CD14-positive monocyte (primary cell): ENCODE measurements around the gene TICAM1. TPM values are rescaled to one million over a fixed set of nuclear protein-coding genes. Genes with fewer than 3 reads are reported as not detected.
"Not testable (repeated sequence)": the region's sequence is repeated elsewhere in the genome, so short reads cannot be mapped to it uniquely, and the experiment has no call there.

Experiments used
- DNase-seq, 3 donors: peaks; one replicate each; pipeline ENCODE4 v3.0.0-alpha.2; 2011 to 2022
- H2AFZ ChIP-seq: 2 replicates; pipeline ENCODE4 v1.6.0; 2012; ENCODE audit warnings: mild to moderate bottlenecking, low read depth, low read length, inconsistent platforms; ENCODE audit not compliant: insufficient read depth, poor library complexity, severe bottlenecking
- H3K27ac ChIP-seq, 2 donors: 1 replicate in 1 of 2; 2 replicates in 1 of 2; pipeline ENCODE4 v1.5.1; 2012 to 2013; ENCODE audit warnings: low read length in 2 of 2, control low read depth in 1 of 2, inconsistent platforms in 1 of 2, low read depth in 1 of 2, mild to moderate bottlenecking in 1 of 2
- H3K27me3 ChIP-seq, 2 donors: one replicate each; pipeline versions ENCODE4 v1.6.0 to v1.6.1; 2011 to 2013; ENCODE audit warnings: low read length in 2 of 2; ENCODE audit not compliant: control insufficient read depth in 2 of 2, insufficient read depth in 2 of 2
- H3K36me3 ChIP-seq, 2 donors: replicated peaks in 1 of 2; 1 replicate in 1 of 2; 2 replicates in 1 of 2; pipeline versions ENCODE4 v1.5.1 to v1.6.1; 2012 to 2013; ENCODE audit warnings: low read length in 2 of 2, control low read depth in 1 of 2, inconsistent platforms in 1 of 2, mild to moderate bottlenecking in 1 of 2; ENCODE audit not compliant: insufficient read depth in 2 of 2, control insufficient read depth in 1 of 2
- H3K4me1 ChIP-seq, 2 donors: 1 replicate in 1 of 2; 2 replicates in 1 of 2; pipeline versions ENCODE4 v1.5.1 to v1.6.1; 2012 to 2013; ENCODE audit warnings: low read length in 2 of 2, control low read depth in 1 of 2, inconsistent platforms in 1 of 2, mild to moderate bottlenecking in 1 of 2, moderate library complexity in 1 of 2; ENCODE audit not compliant: insufficient read depth in 2 of 2, control insufficient read depth in 1 of 2
- H3K4me2 ChIP-seq: replicated peaks from 2 replicates; pipeline ENCODE3; 2012; ENCODE audit warnings: low read length, moderate library complexity, mild to moderate bottlenecking; ENCODE audit not compliant: poor library complexity, severe bottlenecking; ENCODE audit errors: extremely low read depth
- H3K4me3 ChIP-seq, 3 experiments: fragments of 200-600 bp in 1 of 3; sonication (generic) in 1 of 3; replicated peaks in 1 of 3; 1 replicate in 2 of 3; 2 replicates in 1 of 3; pipeline ENCODE4 v1.5.1; 2011 to 2013; ENCODE audit warnings: low read length in 3 of 3, mild to moderate bottlenecking in 3 of 3, control low read depth in 2 of 3, low read depth in 2 of 3, inconsistent platforms in 1 of 3, moderate library complexity in 1 of 3
- H3K79me2 ChIP-seq: 2 replicates; pipeline ENCODE4 v1.6.0; 2012; ENCODE audit warnings: mild to moderate bottlenecking, control low read depth, inconsistent platforms, low read length, moderate library complexity; ENCODE audit not compliant: insufficient read depth
- H3K9ac ChIP-seq: 2 replicates; pipeline ENCODE4 v1.6.0; 2017; ENCODE audit warnings: low read length, mild to moderate bottlenecking; ENCODE audit not compliant: insufficient read depth, poor library complexity, severe bottlenecking
- H3K9me3 ChIP-seq, 2 donors: replicated peaks in 1 of 2; 1 replicate in 1 of 2; 2 replicates in 1 of 2; pipeline versions ENCODE4 v1.5.1 to v1.6.1; 2012 to 2013; ENCODE audit warnings: low read length in 2 of 2, control low read depth in 1 of 2; ENCODE audit not compliant: control insufficient read depth in 1 of 2, insufficient read depth in 1 of 2
- H4K20me1 ChIP-seq: 2 replicates; pipeline ENCODE4 v1.6.0; 2012; ENCODE audit warnings: mild to moderate bottlenecking, low read length, control low read depth, moderate library complexity; ENCODE audit not compliant: insufficient read depth
- H3K27ac Mint-ChIP-seq, 7 donors: one replicate each; pipeline ENCODE4 v1.8.0; 2020; ENCODE audit warnings: mild to moderate bottlenecking in 7 of 7, mixed read lengths in 7 of 7, moderate library complexity in 6 of 7, inconsistent platforms in 2 of 7
- H3K27me3 Mint-ChIP-seq, 3 donors: one replicate each; pipeline ENCODE4 v1.8.0; 2021 to 2022; ENCODE audit warnings: low read depth in 3 of 3, mild to moderate bottlenecking in 3 of 3, mixed read lengths in 3 of 3, moderate library complexity in 3 of 3, inconsistent platforms in 1 of 3
- H3K36me3 Mint-ChIP-seq, 2 donors: one replicate each; pipeline ENCODE4 v1.8.0; 2020; ENCODE audit warnings: mixed read lengths in 2 of 2, inconsistent platforms in 1 of 2, mild to moderate bottlenecking in 1 of 2
- H3K4me1 Mint-ChIP-seq: one replicate; pipeline ENCODE4 v1.8.0; 2020; ENCODE audit warnings: mild to moderate bottlenecking, mixed read lengths
- H3K4me3 Mint-ChIP-seq, 2 donors: one replicate each; pipeline ENCODE4 v1.8.0; 2020; ENCODE audit warnings: mild to moderate bottlenecking in 2 of 2, mixed read lengths in 2 of 2, moderate library complexity in 1 of 2
- H3K9me3 Mint-ChIP-seq, 7 donors: one replicate each; pipeline ENCODE4 v1.8.0; 2020 to 2022; ENCODE audit warnings: mixed read lengths in 7 of 7, mild to moderate bottlenecking in 6 of 7, moderate library complexity in 6 of 7, inconsistent platforms in 2 of 7
- WGBS: methylation state at CpG from one replicate; pipeline ENCODE4 v1.1.5; 2013; ENCODE audit warnings: missing lambda C conversion rate; ENCODE audit not compliant: insufficient coverage; 5-methylcytosine and 5-hydroxymethylcytosine counted together
- intact Hi-C, 2 donors: fragments of 100-400 bp; cut with micrococcal nuclease; formaldehyde crosslinking; loops; one replicate each; pipeline versions ENCODE4 v1.15.0 to v1.15.1; 2023
- polyA plus RNA-seq, 3 donors: library from polyadenylated mRNA; depleted of rRNA in 1 of 3; unstranded in 2 of 3; stranded (reverse) in 1 of 3; fragments of 300-500 nt in 2 of 3; fragments of >200 nt in 1 of 3; fragmentation: Illumina TruSeq in 2 of 3; gene quantifications; 1 replicate in 2 of 3; 2 replicates in 1 of 3; pipeline ENCODE4 v1.2.3, GENCODE V29; 2012 to 2021
- TF ChIP-seq, protein P1 (sequence below): fragments of 200-600 bp; IDR thresholded peaks from one replicate; pipeline ENCODE4 v1.8.0; 2022; ENCODE audit warnings: antibody characterized with exemption, mild to moderate bottlenecking

Gene TICAM1
- polyA plus RNA-seq, 3 donors, result 5.9 to 10.7 (median 9.2) TPM

DNA sequence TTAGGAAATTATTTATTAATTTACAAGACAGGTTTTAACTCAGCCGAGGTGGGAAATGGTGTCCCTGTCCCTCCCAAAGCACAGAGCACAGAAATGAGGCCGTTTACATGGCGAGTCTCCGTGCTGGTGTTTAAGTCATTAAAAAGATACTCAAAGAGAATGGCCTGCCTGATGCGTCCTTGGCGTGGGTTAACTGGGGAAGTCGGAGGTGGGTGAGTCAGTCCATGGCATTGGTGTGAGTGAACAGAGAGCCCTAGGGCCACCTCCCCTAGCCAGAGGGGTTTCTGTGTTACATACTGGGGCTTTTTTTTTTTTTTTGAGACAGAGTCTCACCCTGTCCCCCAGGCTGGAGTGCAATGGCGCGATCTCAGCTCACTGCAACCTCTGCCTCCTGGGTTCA lies 36.1 kb downstream of the TICAM1 start:
- 100% methylated on average over 3 of the region's 9 CpGs for WGBS
- Histone ChIP-seq H3K4me1 (peaks cover 19 to 26% of the 10 kb centered on the region in 2 donors), H3K9me3 (no peaks in the 10 kb centered on the region), H2AFZ (no peak overlapping the region), H4K20me1 (peaks cover 34% of the 10 kb centered on the region), H3K27ac (no peak overlapping the region), H3K4me2 (no peak overlapping the region), H3K79me2 (peaks cover 51% of the 10 kb centered on the region), H3K27me3 (no peaks in the 10 kb centered on the region), H3K4me3 (no peak overlapping the region), H3K9ac (no peak overlapping the region), H3K36me3 (peaks cover 31 to 45% of the 10 kb centered on the region in 2 donors)
- no peak overlapping the region for H3K4me3 Mint-ChIP-seq
- peaks cover 31 to 66% of the 10 kb centered on the region in 2 donors for H3K36me3 Mint-ChIP-seq
- peak overlapping the region in 3 of 7 donors; percentile 15 to 78 (median 42) for H3K27ac Mint-ChIP-seq
- intact Hi-C loops, result no loop called here
- TF ChIP-seq, protein P1, sequence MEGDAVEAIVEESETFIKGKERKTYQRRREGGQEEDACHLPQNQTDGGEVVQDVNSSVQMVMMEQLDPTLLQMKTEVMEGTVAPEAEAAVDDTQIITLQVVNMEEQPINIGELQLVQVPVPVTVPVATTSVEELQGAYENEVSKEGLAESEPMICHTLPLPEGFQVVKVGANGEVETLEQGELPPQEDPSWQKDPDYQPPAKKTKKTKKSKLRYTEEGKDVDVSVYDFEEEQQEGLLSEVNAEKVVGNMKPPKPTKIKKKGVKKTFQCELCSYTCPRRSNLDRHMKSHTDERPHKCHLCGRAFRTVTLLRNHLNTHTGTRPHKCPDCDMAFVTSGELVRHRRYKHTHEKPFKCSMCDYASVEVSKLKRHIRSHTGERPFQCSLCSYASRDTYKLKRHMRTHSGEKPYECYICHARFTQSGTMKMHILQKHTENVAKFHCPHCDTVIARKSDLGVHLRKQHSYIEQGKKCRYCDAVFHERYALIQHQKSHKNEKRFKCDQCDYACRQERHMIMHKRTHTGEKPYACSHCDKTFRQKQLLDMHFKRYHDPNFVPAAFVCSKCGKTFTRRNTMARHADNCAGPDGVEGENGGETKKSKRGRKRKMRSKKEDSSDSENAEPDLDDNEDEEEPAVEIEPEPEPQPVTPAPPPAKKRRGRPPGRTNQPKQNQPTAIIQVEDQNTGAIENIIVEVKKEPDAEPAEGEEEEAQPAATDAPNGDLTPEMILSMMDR, result no peak
- H3K27me3 Mint-ChIP-seq, result peaks cover 0 to 2% (median 2%) of the 10 kb centered on the region in 3 donors
- H3K9me3 Mint-ChIP-seq, result no peaks in the 10 kb centered on the region
- DNase-seq, result no peak
- peaks cover 21% of the 10 kb centered on the region for H3K4me1 Mint-ChIP-seq

GRCh38 chr19:4794971-4795370 lies 36.5 kb downstream of the TICAM1 start:
- intact Hi-C loops, result loop anchor here in 1 of 2 donors (5.0 kb wide), 1 partner anchor 123 kb away; the partner anchor contains the start of gene MYDGF
- Histone ChIP-seq H3K4me3 (no peak overlapping the region), H3K4me2 (no peak overlapping the region), H3K4me1 (peaks cover 20 to 27% of the 10 kb centered on the region in 2 donors), H4K20me1 (peaks cover 34% of the 10 kb centered on the region), H3K27me3 (no peaks in the 10 kb centered on the region), H3K9me3 (no peaks in the 10 kb centered on the region), H3K27ac (no peak overlapping the region), H3K79me2 (peaks cover 51% of the 10 kb centered on the region), H3K36me3 (peaks cover 31 to 45% of the 10 kb centered on the region in 2 donors), H2AFZ (no peak overlapping the region), H3K9ac (no peak overlapping the region)
- Mint-ChIP-seq H3K36me3 (peaks cover 31 to 65% of the 10 kb centered on the region in 2 donors), H3K4me1 (peaks cover 21% of the 10 kb centered on the region), H3K27ac (peak overlapping the region in 2 of 7 donors; percentile 42 to 78), H3K9me3 (no peaks in the 10 kb centered on the region), H3K4me3 (no peak overlapping the region), H3K27me3 (peaks cover 0 to 6% (median 2%) of the 10 kb centered on the region in 3 donors)
- DNase-seq, result no peak
- TF ChIP-seq, protein P1, result no peak
- 93% methylated on average over 9 of the region's 11 CpGs for WGBS

- intact Hi-C loops, result loop anchor here in 1 of 2 donors (5.0 kb wide), 1 partner anchor 121 kb away; the partner anchor contains the start of gene MYDGF
- not testable (repeated sequence) for H2AFZ ChIP-seq, H3K27me3 ChIP-seq, H3K9me3 Mint-ChIP-seq, H3K4me3 ChIP-seq, H3K9ac ChIP-seq, H3K27ac ChIP-seq, DNase-seq, H3K4me2 ChIP-seq, H3K9me3 ChIP-seq
- peaks cover 20 to 27% of the 10 kb centered on the region in 2 donors for H3K4me1 ChIP-seq
- peaks cover 31 to 45% of the 10 kb centered on the region in 2 donors for H3K36me3 ChIP-seq
- H3K36me3 Mint-ChIP-seq, result peaks cover 30 to 57% of the 10 kb centered on the region in 2 donors
- peak overlapping the region in 3 of 7 donors; percentile 30 to 68 (median 43) for H3K27ac Mint-ChIP-seq
- peak overlapping the region in 1 of 2 donors; percentile 7 for H3K4me3 Mint-ChIP-seq
- 94% methylated on average over 14 of the region's 19 CpGs for WGBS
- H3K4me1 Mint-ChIP-seq, result peaks cover 21% of the 10 kb centered on the region
- peaks cover 0 to 11% (median 10%) of the 10 kb centered on the region in 3 donors for H3K27me3 Mint-ChIP-seq
- H3K79me2 ChIP-seq, result peaks cover 51% of the 10 kb centered on the region
- H4K20me1 ChIP-seq, result peaks cover 34% of the 10 kb centered on the region
Observed at GRCh38 chr19:4793278-4793677, 38.2 kb downstream of the TICAM1 start.
